ENCODE data around the gene CHD6. TPM values are rescaled to one million over a fixed set of nuclear protein-coding genes. Genes with fewer than 3 reads are reported as not detected.
A peak's percentile ranks its signal among the peaks of the same experiment; 100 is the strongest.

Gene CHD6
- total RNA-seq, 1 donor from 2014 or later = 12.1 TPM

DNA sequence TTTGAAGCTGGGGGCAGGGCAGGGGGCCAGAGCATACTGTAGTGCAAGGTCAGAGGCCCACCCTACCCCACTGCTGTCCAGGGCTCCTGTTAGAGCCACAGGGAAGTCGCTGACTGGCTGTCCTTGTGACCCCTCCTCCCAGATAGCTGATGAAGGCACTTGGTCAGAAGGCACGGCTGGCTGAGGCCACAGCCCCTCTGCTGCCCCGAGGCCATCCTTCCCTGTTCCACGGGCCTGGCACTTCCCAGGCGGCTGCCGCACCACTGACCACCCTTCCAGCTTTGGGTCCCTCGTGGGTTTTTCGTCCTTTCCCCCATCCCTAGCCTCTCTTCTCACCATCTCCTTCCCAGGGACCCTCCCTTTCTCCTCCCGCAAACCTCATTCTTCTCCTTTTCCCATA lies 242.3 kb downstream of the CHD6 start:
- DNase-seq (ENCODE audit: low spot score) (no peak), ATAC-seq (no peak)

DNA sequence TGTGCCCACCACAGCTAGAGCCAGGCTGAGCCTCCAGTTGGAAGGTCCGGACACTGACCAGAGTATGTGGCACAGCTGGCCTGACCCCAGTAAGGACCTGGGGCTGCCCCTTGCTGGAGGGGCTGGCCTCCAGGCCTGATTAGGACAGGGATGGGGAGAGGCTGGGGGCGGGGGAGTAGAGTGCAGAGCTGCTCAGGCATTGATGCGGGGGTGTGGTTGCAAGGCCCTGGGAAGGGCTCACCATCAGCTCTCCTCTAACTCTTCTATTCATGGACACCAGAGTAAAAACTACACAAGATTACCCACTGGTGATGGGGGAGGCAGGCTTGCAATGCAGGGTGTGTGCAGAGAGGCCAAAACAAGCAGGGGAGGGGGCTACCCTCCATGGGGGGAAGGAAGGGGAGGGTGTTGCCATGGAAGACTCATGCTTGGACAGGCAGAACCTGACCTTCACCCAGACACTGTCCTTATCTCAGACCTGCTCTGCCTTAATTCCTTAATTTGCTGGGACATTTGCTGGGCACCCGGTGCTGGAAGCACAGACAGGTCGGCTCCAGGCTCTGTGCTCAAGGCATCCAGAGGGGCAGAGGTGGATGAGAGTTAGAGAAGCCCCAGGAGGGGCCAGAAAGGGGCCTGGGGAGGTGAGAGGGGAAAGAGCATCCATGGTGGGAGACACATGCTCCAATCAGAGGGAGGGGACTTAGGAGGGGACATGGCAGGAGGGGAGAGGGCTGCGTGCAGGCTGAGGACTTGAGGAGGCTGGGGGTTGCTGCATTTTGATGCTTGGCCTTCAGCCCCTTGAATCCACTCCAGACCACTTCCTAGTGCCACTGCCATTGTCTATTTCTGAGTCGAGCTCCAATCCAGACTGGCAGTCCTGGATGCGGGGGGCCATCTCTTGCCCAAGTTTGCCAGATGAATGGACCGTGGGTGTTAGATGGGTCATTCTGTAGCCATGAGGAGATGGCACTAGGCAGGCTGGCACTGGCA lies 244.0 kb downstream of the CHD6 start:
- DNase-seq (ENCODE audit: low spot score) (no peak), ATAC-seq (no peak)

DNA sequence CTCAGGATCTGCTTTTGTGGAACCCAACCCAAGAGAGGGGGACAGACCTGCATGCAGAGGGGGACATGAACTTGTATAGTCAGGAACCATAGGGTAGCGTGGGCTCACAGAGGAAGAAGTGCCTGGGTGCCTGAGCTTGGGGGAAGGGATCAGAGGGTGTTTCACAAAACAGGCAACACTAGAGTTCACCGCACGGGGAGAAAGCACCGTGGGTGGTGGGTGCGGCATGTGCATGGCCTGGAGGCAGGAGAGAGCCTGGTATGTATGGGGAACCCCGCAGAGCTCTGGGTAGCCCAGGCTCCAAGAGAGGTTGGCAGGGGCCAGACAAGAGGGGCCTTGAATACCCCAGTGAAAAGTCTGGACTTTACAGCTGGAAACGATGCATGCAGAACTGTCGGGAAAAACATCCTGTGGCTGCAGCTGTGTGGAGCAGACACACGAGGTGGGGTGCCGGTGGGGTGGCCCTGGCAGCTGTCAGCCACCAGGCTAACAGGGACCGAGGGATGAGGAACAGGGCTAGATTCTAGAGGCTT lies 244.9 kb downstream of the CHD6 start:
- ATAC-seq (no peak), DNase-seq (ENCODE audit: low spot score) (no peak)

DNA sequence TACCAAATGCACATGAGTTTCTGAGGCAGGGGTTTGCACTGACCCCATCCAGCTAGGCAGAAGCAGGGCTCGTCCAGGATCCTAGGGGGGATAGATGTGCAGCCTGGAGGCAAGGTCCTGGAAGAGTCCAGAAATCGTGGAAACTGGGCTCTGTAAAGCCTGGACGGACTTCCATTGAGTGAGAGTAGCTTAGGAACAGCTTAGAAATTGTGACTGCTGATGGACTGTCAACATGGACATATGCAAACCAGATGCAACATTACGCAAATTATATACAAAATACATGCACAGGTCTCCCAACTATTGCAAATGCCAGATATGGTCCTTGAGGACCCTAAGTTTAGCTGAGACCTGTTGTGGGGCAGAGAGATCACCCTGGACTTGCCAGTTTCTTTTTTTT lies 246.8 kb downstream of the CHD6 start:
- DNase-seq (ENCODE audit: low spot score) (no peak), ATAC-seq (no peak)

DNA sequence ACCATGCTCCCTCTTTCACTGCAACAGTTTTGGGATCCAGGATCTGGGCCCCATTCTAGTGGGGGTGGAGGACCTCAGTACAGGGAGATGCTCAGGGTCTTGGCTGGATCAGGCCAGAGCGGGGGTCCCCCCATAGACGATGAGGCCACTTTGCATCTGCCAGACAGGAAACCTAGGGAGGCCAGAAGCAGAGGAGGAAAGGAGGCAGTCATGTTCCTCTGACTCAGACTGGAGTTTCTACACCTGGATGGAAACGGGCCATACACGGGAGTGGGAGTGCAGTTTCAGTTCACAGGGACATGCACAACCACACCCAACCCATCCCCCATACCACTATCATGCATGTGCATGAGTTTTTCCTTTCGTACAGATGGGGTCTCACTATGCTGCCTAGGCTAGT lies 248.0 kb downstream of the CHD6 start:
- DNase-seq (ENCODE audit: low spot score) (no peak), ATAC-seq (no peak)

DNA sequence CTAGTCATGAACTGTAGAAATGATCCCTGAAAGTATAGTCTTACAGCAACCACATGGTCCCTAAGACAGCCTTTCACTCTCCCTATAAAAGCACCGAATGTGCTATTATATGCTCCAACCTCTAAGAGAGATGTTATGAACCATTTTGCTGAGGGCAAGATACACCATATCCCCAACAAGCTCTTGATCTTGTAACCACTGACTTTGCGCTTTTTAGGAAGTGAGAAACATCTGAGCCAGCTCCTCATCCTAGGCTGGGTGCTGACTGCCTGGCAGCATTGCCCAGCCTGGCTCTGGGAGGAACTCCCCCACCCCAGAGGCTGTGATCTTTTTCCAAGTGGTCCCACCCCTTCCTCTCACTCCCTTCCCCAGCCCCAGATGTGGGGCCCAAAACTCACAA lies 248.5 kb downstream of the CHD6 start:
- DNase-seq (ENCODE audit: low spot score) (no peak), ATAC-seq (no peak)

DNA sequence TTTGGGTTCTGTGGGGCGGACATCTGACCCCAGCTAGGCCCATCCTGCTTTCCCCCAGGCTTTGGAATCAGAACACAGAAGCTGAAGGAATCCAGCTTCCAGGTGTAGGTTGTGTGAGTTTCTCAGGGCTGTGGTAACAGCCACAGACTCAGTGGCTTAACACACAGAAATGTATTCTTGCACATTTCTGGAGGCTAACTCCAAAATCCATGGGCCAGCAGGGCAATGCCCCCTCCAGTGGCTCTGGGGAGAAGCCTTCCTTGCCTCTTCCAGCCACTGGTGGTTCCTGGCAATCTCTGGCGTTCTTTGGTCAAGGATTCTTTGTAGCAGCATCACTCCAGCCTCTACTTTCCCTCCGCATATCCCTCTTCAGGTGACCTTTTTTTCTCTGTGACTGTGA lies 250.2 kb downstream of the CHD6 start:
- DNase-seq (ENCODE audit: low spot score) (no peak), ATAC-seq (no peak)

DNA sequence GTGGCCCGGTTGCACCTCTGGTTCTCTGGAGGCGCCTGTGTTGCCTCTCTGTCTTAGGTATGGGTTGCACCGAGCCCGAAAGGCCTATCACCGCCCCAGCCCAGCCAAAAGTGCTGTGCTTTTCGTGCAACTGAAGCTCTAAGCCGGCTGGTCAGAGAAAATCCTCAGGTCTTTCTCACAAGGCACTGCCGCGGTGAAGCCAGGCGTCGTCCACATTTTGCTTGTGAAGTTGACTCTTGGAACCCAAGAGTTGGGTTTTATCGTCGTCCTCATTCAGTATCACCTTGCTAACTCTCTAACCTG lies 250.8 kb downstream of the CHD6 start:
- ATAC-seq (no peak), DNase-seq (ENCODE audit: low spot score) (no peak)

DNA sequence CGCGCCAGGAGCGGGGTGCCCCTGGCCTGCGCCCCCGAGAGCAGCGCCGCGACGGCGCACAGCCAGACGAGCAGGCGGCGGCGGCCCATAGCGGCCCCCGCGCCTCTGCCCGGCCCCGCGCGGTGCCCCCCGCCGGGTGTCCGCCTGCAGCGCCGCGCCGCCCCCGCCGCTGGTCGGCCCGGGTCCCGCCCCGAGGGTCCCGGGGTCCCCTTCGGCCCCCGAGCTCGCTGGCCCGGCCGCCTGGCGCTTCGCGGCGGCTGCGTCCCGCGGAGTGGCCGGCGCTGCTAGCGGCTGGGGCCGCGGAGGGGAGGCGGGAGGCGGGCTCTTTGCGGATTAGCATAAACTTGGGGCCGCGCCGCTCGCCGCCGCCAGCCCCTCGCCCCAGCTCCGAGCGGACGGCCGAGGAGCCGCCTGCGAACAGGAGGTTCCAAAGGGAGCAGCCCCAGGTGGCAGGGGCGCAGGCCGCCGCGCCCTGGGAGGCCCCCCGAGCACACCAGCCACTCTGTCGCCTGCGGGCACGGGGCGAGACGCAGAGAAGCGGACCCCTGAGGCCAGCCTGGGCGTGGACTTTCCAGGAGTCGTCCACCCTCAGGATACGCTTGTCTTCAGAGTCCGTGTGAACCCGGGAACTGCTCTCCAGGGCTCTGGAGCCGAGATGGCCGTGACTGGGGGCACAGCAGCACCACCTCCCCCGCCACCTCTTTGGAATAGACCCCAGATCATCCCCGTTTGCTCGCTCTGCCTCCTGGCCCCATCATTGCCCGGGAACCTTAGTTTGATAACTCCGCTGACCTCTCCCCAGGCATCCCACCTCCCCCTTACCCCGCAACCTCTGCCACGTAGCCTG lies 251.4 kb downstream of the CHD6 start, which contains the start of gene EMILIN3:
Gene EMILIN3, minus strand, starts transcription at position 273 of the 847 bp plus-strand sequence. Its CDS starts 184 bp downstream, at position 89.
- DNase-seq (ENCODE audit: low spot score) (no peak), ATAC-seq (no peak)

DNA sequence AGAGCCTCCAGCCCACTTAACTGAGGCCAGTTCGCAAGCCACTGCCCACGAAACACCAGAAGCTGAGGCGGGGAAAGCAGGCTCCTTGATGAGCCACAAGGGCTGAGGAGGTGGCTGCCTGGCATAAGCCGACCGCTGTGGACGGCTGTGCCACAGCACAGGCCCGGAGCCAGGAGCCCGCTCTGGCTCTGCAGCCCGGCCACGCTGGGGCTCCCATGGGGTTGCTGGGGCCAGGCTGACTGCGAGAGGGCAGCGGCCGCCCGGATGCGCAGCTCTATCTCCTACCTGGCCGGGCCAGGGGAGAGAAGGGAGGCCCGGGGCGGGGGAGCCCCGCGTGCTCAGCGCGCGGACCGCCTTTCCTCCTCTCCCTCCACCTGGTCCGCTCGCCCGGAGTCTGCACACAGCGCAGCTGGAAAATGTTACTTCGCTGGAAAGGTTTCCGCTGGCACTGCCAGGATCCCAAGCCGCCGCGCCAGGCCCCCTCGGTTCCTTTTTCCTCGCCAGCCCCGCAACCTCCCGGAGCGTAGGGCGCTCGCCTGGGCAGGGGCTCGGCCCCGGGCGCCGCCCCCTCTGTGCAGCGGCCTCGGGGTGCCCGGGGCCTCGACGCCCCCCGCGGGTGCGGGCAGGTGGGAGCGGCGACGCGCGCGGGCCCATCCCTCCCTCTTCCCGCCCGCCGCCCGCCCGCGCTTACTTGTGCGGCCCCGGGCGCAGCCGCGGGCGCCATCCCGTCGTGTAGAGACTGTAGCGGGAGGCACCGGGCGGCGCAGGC lies 252.2 kb downstream of the CHD6 start:
- no peak for DNase-seq (ENCODE audit: low spot score)
- ATAC-seq = peak; percentile 38

DNA sequence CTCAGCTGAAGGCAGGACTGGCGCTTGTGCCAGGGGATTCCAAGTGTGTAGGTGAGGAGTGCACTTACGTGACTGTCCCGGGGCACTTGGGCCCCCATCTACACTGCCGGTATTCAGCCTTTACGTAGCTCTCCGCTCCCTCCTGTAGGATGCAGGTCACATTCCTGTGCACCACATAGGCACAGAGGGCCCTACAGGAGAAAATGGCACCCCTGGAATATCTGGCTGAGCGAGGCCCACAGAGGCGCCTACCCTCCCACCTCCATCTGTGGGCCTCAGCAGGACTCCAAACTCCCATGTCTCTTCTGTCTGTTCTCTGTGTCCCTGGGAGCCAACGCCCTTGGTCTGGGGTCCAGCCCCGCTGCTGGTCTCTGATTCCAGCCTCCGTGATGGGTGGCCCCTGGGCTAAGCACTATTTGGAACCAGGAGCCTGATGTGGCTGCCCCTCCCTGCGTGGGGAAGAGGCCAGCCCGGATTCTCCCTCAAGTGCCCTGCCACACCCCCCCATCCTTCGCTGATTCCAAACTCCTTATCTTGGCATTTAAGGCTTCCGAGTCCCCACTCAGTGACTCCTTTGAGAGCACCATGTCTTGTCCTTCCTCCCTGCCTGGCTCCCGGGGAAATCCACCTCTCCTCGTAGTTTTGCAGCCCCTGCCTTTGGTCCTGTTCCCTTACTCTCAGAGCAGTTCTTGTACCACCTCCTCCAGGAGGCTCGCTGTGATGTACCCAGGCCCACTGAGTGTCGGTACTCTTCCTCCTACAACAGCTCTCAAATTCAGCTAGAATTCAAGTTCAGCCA lies 253.0 kb downstream of the CHD6 start:
- no peak for ATAC-seq
- DNase-seq (ENCODE audit: low spot score) = no peak

DNA sequence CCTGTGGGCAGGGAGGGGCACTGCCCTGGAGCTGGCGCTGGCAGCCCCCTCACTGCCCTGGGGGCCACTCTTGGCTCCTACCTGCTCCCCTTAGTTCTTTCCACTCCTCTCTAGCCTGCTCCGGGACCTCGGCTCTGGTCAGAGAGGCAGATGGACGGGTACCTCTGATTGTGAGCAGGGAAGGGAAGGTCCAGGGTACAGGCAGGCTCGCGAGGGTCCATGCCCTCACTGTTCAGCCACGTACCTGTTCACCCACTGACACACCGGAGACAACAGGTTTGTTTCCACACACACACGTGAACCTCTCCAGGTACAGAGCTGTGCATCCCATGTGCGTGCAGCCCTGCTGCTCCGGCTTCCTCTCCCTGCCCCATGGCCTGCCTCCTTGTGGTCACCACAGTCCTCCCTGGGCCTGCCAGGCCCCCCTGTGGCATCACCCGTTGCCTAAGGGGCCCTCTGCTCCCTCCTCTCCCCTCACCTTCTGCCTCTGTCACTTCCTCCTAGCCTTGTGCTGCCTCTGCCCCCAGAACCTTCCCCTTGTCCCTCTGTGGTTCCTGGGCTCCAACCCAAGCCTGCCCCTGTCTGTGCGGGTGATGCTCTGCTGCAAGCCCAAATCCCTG lies 253.8 kb downstream of the CHD6 start:
- ATAC-seq = no peak
- no peak for DNase-seq (ENCODE audit: low spot score)

DNA sequence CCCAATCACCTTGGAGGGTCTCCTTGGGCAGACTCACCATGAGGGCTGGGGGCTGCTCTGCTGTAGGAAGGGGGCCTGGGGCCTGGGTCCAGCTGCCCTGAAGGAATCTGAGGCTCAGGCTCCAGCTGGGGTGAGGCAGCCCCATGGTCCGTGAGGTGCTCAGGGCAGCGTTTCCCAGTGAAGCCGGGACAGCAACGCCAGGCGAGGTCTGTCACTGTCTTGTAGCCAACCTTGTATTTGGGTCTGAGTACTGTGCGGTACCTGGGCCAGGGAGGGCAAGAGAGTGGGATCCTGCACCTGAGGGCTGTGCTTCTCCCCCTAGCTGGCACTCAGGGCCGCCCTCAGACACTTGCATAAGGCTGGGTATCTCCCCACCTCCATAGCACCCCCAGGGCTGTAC lies 254.6 kb downstream of the CHD6 start:
- ATAC-seq (no peak), DNase-seq (ENCODE audit: low spot score) (no peak)

DNA sequence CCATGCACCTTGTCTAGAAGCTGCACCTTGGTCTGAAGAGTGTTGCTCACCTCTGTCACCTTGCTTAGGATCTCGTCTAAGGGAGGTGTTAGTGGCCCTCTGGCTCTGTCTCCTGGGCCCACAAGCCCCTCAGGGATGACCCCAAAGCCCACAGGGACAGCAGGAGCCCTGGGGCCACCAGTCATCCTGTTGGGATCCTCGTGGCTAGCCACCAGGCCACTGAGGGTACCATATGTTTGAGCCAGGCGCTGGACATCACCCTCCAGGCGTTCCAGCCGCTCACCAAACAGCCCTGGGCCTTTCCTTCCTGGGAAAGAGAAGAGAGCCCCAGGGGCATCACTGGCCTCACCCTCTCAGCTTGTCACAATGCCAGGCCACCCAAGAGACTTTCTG lies 255.4 kb downstream of the CHD6 start:
- DNase-seq (ENCODE audit: low spot score) (no peak), ATAC-seq (no peak)

DNA sequence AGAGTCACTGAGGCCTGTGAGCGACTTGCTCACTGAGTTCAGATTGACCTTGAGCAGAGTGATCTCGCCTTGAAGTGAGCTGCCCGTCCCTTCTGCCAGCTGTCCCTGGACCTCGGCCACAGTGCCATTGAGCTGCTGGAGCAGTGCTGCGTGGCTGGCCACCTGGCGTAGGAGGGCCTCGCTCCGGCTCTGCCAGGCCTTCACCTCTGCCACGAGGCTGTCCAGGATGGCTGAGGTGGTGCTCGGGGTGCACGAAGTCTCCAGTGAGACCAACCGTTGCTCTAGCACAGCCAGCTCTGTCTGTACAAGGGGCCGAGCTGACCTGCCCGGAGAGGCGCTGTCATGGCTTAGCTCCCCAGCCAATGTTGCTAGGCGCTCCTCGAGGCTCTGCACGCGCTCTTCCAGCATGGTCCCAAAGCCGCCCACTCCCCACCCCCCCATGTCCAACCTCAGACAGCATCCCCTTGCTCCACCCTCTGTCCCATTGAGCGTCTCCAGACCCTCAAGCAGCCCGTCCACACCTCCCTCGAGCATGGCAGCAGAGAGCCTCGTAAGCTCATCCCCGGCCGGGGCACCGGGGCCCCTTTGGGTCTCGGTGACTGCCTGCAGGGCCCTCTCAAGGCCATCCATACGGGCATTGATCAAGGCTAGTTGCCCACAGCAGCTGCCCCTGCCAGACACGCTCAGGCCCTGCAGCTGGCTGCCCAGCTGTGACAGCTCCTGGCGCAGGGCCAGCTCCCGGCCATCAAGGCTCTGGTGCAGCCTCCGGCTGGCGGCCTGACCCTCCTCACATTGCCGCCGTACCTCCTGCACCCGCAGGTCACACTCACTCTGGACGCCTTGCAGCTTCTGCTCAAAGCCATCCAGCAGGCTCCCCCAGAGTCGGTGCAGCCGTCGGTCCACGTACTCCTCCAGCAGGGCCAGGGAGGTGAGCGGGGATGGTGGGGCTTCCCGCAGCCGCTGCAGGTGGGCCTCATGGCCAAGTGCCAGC lies 256.1 kb downstream of the CHD6 start:
- ATAC-seq (no peak), DNase-seq (ENCODE audit: low spot score) (no peak)

DNA sequence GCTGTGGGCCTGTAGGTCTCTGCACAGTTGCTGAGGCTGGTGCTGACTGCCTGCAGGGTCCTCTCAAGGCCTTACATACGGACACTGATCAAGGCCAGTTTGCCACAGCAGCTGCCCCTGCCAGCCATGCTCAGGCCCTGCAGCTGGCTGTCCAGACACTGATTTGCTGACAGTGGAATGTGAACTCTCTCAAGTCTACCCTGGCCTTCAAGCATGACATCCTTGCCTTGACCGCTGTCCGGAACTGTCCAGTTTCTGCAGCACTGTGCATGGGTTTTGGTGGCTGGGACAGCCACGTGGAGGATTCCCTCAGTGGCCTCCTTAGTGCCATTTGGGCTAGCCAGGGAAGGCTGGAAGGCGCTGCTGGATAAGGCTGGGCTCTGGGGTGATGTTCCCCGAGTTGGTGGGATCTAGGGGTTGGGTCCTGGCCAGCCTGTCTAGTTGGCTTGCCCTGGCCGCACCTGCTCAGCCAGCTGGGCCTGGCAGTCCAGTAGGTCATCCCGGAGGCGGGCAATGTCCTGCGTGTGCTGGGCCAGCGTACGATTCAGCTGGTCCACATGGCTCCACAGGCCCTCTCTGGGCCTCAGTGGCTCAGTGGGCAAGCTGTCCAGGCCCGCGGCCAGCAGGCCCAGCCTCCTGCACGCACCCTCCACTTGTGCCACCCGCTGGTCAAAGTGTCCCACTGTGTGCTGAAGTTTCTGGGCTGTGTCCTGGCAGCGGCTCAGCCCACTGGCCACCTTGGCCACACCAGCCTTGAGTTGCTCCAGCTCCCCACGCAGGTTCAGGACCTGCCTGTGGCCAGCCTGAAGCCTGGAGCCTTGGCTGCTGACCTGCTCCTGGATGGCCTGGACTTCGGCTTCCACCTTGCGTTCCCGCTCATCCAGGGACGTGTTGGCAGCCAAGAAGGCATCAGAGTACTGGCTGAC lies 257.1 kb downstream of the CHD6 start:
- no peak for DNase-seq (ENCODE audit: low spot score)
- ATAC-seq = peak; percentile 22

DNA sequence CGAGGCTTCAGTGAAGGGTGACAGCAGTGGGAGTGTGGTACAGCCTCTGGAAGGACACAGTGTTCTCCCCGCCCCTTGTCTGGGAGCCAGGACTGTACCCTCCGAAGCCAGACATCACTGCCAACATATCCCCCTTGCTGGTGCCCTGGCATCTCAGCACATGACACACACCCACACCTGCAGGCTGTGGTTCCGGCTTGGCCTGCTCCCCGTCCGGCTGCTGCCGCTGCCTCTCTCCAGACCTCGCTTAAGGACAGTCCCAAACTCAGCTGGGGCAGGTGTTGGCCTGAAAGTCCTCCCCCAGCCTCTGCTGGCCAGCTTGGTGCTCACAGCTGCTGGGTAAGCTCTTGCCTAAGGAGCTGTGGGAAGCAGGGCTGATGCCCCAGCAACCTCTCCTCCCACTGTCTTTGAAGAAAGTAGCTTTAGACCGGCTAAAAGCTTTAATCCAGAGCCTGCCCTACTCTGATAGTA lies 258.6 kb downstream of the CHD6 start:
- no peak for DNase-seq (ENCODE audit: low spot score)
- peak; percentile 4 for ATAC-seq
